Stimulated activated CD4-positive, alpha-beta T cell treated with anti-CD3 and anti-CD28 coated beads, Interleukin-1b, Interleukin-23, amount 100 ng/mL, for 24 hours (primary cell): ENCODE measurements around the gene TMED5.
A peak's percentile ranks its signal among the peaks of the same experiment; 100 is the strongest.
"Not testable (repeated sequence)": the region's sequence is repeated elsewhere in the genome, so short reads cannot be mapped to it uniquely, and the experiment has no call there.

ENCODE experiments used
- DNase-seq, 4 experiments: peaks; one replicate each; pipeline ENCODE4 v3.0.0-alpha.2; 2020; ENCODE audit warnings: low read depth in 4 of 4, low spot score in 1 of 4

The TMED5 gene

GRCh38 chr1:93179886-93180722 is at the start of gene TMED5:
Gene TMED5 (minus strand): TSS chr1:93180413. CDS start chr1:93180242, 171 bp downstream.
- DNase-seq, result peak; percentile 69 to 92 (median 84)

- DNase-seq, result no peak
Measured at GRCh38 chr1:93223023-93223675, 42.9 kb upstream of the TMED5 start.

GRCh38 chr1:93221913-93222312 is 41.7 kb upstream of the TMED5 start:
- no peak for DNase-seq

DNA sequence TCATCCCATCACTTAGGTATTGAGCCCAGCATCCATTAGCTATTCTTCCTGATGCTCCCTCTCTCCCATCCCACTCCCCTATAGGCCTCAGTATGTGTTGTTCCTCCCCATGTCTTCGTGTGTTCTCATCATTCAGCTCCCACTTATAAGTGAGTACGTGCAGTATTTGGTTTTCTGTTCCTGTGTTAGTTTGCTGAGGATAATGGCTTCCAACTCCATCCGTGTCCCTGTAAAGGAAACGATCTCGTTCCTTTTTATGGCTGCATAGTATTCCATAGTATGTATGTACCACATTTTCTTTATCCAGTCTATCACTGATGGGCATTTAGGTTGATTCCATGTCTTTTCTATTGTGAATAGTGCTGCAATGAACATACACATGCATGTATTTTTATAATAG is 40.5 kb upstream of the TMED5 start:
- not testable (repeated sequence) for DNase-seq

- peak in 1 of 4 experiments; percentile 2 for DNase-seq
Measured at GRCh38 chr1:93219443-93219842, 39.2 kb upstream of the TMED5 start.

- DNase-seq, result no peak
Measured at GRCh38 chr1:93215322-93215721, 35.1 kb upstream of the TMED5 start.

DNA sequence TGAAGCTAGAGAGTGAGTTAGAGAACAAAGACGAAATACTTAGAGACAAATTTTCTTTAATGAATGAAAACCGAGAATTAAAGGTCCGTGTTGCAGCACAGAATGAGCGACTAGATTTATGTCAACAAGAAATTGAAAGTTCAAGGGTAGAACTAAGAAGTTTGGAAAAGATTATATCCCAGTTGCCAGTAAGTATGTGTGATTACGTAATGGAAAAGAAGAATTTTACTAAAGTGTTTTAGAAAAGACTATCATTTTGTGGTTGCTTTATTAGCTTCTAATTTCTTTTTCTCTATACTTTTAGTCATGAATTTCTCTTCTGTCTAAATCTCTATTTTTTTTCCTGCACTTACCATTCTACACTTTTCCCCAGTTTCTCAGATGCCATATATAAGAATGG is 27.0 kb upstream of the TMED5 start:
- DNase-seq, result no peak

- no peak for DNase-seq
Measured at GRCh38 chr1:93206567-93206954, 26.3 kb upstream of the TMED5 start.

GRCh38 chr1:93205892-93206566 is 25.8 kb upstream of the TMED5 start:
- DNase-seq, result no peak

- no peak for DNase-seq
Measured at GRCh38 chr1:93200714-93201113, 20.5 kb upstream of the TMED5 start.

- DNase-seq, result no peak
Measured at GRCh38 chr1:93200086-93200620, 19.9 kb upstream of the TMED5 start.

DNA sequence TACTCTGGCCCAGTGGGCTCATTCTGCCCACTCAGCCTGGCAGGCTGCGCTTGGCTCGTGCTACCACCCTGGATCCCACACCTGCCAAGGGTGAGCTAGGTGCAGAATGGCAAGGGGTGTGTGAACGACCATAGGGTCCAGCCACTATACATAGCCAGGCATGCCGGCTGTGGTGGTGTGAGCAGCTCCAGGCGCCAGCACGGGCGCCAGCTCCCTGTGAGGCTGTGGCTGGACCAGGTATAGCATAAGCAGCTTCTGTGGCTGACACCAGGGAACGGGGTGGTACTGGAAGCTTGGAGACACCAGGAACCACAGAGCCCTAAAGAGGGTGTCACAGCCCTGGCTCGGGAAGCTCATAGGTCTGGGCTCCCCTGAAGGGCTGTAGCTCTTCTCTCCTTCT is 18.9 kb upstream of the TMED5 start:
- no peak for DNase-seq

DNA sequence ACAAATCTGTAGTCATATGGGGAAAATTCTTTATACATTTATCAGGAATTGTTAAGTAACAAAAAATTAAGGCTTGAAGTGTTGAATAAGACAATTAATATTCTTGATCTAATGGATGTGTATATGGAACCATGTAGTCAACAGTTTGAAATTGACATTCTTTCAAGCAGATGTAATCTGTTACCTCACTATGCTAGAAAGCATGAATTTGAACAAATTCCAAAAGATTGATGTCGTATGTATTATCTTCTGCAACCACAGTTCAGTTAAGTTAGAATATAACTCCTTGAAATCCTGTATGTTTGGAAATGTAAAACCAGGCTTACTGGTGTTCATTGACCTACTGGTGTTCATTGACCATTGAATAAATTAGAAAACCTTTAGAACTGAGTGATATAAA is 16.4 kb upstream of the TMED5 start:
- DNase-seq, result no peak

GRCh38 chr1:93194231-93194990 is 14.2 kb upstream of the TMED5 start:
- DNase-seq, result no peak

DNA sequence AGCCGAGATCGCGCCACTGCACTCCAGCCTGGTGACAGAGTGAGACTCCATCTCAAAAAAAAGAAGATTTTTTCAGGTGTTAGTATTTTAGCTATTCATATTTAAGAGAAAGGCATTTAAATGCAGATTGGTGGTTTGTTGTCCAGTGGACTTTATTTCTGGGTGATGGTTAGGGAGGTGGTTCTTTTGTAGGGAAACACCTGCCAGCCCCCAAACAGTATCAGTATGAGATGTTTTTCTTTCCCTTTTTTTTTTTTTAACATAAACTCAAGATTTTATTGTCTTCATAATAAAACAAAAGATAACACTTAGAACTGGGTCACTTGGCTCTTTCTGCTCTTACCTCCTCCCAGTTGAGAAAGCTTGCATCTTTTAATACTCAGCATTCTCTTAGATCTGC is 10.2 kb upstream of the TMED5 start:
- no peak for DNase-seq

- no peak for DNase-seq
Measured at GRCh38 chr1:93186667-93187066, 6.5 kb upstream of the TMED5 start.

DNA sequence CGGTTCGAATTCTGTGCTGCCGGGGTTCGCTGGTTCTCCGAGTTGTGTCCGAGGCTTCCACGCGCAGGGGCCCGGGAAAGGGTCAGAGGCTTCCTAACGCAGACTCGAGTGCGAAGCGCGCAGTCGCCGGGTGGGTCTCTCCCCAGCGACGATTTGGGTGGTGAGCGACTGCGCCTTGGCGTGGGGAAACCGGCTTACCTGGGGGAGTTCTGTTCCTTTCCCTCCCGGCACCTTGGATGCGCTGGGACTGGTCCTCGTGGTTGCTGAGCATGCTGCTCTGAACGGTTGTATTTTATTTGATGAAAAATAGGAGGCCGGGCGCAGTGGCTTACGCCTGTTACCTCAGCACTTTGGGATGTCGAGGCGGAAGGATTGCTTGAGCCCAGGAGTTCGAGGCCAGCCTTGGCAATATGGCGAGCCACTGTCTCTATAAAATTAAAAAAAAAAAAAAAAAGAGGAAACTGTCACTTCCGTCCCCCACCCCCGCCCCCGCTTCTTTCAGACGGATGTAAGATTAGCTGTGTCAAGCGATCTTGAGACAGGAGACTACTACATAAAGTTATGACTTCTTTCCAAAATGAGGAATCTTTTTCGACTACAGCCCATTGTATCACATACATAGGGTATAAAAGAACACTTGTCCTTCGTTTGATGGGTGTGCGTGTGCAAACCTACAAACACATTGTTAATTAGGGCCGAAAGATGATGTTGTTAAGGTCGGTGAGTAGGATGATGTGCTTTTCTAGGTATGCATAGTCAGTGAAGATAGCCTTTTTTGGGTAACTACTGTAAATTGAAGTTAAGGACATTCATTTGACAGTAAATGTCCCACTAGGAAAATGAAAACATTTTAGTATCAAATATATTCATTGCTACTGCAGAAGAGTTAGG is 755 bp upstream of the TMED5 start, which contains the start of gene CCDC18:
CCDC18 (plus strand) TSS at position 2 of the 891 bp plus-strand sequence. CDS start 2,638 bp downstream, outside the sequence.
- DNase-seq, result peak in 3 of 4 experiments; percentile 23 to 35 (median 24)

DNA sequence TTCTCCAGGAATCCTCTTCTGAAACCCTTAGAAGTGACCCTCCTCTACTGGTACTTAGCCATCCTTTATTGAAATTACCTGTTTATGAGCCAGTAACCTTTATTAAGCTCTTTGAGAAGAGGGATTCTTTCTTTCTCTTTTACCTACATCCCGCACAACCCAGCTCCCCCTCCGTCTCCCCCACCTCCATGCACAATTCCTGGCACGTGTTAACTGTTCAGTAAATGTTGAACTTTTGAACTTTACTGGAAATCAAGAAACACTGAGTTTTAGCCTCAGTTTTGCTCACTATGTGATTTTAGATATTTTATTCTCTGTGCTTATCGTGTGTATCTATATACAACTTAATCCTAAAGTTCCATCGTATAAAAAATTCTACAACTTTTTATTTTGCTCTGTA is 1.8 kb downstream of the TMED5 start:
- no peak for DNase-seq

DNA sequence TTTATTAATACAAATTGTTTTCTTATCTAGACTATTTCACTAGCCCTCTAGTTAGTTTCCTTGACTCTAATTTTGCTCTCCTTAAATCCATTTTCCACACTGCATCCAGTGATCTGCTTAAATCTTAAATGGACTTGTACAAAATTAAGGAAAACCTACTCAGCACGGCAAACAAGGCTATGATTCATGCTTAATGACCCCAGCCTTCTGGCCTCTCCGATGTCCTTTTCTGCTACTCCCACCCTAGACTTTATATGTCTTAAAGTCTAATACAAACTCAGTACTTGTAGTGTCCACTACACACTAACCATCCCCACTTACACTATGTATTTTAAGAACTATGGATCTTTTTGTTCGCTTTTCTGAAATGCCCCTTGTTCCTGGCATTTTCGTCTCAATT is 2.2 kb downstream of the TMED5 start:
- no peak for DNase-seq

GRCh38 chr1:93174638-93175037 is 5.6 kb downstream of the TMED5 start:
- not testable (repeated sequence) for DNase-seq
